HG02763 (cell line): ENCODE data around the gene PSMB5.
A peak's percentile ranks its signal among the peaks of the same experiment; 100 is the strongest.

Experiments
- ATAC-seq: cut with Tn5 transposase; IDR thresholded peaks from one replicate; pipeline ENCODE4 v1.9.1; 2021; ENCODE audit warnings: mild to moderate bottlenecking, moderate library complexity; ENCODE audit not compliant: unreplicated experiment

Gene PSMB5

DNA sequence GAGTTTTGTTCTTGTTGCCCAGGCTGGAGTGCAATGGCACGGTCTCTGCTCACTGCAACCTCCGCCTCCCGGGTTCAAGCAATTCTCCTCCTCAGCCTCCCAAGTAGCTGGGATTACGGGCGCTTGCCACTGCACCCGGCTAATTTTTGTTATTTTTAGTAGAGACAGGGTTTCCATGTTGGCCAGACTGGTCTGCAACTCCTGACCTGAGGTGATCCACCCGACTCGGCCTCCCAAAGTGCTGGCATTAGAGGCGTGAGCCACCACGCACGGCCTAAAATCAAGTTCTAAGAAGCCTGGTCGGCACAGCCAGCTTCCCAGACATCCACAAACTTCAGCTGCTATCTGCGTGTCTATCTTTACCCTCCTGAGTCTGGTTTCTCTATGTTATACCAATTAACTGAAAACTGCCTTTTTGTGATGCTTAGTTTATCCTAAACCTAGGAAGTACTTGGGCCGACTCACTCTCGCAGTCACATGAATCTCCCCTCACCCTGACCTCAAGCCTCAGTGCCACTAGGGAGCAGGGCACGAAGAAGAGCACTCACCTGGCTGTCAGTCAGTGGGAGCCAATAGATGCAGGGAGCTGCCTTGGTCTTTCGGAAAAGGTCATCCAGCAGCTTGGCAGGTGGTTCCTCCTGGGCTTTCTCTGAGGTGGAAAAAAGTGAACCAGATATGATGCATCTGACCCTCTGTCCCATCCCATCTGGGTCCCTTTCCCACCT, 26.0 kb upstream of the PSMB5 start:
- ATAC-seq, result no peak

GRCh38 chr14:23058654-23059504, 24.2 kb upstream of the PSMB5 start:
- ATAC-seq, result no peak

GRCh38 chr14:23057757-23058653, 23.3 kb upstream of the PSMB5 start:
- peak; percentile 64 for ATAC-seq

DNA sequence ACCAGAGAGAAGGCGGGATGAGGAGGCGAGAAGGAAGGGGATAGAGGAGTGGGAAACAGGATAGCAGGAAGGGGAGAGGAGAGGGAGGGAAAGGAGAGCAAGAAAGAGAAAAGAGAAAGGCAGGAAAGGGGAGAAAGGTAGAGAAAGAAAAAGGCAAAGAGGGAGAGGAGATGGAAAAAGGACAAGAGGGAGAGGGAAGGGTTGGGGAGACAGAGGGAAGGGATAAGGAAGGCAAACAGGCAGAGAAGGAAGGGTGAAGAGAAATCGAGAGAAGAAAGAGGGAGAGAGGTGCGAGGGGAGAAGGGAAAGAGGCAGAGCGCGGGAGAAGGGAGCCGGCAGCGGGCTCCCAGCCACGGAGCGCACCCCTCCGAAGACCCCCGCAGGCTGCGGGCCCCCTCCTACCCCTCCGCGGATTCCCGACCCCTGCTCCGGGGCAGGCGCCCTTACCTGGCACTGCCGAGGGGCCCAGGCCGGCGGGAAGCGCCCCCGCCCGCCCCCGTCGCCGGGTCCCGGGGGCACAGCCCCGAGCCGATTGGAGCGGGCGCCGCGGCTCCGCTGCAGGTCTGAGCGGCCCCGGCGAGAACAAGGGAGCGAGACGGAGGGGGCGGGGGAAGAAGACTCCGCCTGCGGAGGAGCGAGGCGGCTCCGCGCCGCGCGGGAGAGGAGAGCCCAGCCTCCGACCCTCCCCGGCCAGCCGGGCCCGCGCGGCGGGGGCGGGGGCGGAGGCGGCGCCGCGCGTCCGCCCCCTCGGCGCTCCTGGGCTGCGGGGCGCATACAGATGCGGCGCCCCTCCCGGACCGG, 22.5 kb upstream of the PSMB5 start, which contains the start of gene CDH24:
TSS of gene CDH24 (minus strand) at position 565 of the 801 bp plus-strand sequence. CDS start 1,787 bp downstream, outside the sequence.
- peak; percentile 44 for ATAC-seq

- ATAC-seq, result no peak
Observed at GRCh38 chr14:23056145-23056955, 21.6 kb upstream of the PSMB5 start.

- ATAC-seq, result no peak
Observed at GRCh38 chr14:23055621-23056144, 21.0 kb upstream of the PSMB5 start.

- no peak for ATAC-seq
Observed at GRCh38 chr14:23055147-23055550, 20.4 kb upstream of the PSMB5 start.

- ATAC-seq, result no peak
Observed at GRCh38 chr14:23054000-23054811, 19.5 kb upstream of the PSMB5 start.

- ATAC-seq, result no peak
Observed at GRCh38 chr14:23053426-23053825, 18.7 kb upstream of the PSMB5 start.

- no peak for ATAC-seq
Observed at GRCh38 chr14:23052671-23053070, 18.0 kb upstream of the PSMB5 start.

DNA sequence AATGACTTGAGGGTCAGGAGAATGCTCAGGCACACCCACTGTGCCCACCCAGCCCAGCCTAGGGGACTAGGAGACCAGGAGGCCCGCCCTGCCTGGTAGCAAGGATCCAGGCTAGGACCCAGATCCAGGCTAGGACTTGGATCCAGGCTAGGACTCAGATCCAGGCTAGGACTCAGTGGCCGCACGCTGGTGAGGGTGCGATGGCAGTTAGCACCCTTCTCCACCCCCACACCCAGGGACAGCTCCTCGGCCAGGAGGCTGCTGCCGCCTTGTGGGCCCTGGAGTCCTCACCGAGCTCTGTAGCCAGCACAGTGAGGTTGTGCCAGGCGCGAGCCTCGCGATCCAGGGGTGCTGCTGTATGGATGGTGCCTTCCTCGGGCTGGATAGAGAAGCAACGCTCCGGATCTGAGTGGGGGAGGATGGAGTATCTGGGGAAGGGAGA, 17.5 kb upstream of the PSMB5 start:
- no peak for ATAC-seq

DNA sequence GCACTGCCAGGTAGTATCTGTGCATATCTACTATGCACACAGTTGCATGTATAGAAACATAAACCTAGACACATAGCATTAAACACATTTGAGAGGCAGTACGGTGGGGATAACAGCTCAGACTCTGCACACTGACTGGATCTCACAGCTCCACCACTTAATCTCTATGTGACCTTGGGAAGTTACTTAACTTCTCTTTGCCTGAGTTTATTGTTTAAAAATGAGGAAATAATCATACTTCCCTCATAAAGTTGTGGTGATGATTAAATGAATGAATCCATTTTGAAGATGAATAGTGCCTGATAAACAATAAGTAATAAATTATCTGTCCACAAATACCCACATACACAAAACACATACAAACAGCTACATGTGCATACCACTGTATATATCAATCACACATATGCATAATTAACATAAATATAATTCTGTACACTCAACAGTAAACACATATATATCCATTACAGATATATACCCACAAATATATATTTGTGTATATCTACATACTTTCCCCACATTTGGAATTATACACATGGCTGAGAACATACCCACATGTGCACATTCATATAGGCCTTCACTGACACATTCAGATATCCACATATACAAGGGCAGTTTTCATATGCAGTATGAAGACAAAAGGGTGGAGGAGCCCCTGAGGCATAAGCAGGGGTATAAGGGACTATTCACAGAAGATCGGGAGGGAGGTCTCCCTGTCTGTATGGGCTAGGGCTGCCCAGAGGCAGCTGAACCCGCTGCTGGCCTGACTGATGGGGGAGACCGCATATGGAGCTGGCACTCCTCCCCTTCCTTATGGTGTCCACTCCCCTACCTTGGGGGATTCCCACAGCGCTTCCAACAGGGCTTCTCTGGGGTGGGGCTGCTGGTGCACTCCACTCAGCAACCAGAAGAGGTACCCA, 16.7 kb upstream of the PSMB5 start:
- no peak for ATAC-seq

GRCh38 chr14:23049011-23049410, 14.3 kb upstream of the PSMB5 start:
- ATAC-seq, result no peak

DNA sequence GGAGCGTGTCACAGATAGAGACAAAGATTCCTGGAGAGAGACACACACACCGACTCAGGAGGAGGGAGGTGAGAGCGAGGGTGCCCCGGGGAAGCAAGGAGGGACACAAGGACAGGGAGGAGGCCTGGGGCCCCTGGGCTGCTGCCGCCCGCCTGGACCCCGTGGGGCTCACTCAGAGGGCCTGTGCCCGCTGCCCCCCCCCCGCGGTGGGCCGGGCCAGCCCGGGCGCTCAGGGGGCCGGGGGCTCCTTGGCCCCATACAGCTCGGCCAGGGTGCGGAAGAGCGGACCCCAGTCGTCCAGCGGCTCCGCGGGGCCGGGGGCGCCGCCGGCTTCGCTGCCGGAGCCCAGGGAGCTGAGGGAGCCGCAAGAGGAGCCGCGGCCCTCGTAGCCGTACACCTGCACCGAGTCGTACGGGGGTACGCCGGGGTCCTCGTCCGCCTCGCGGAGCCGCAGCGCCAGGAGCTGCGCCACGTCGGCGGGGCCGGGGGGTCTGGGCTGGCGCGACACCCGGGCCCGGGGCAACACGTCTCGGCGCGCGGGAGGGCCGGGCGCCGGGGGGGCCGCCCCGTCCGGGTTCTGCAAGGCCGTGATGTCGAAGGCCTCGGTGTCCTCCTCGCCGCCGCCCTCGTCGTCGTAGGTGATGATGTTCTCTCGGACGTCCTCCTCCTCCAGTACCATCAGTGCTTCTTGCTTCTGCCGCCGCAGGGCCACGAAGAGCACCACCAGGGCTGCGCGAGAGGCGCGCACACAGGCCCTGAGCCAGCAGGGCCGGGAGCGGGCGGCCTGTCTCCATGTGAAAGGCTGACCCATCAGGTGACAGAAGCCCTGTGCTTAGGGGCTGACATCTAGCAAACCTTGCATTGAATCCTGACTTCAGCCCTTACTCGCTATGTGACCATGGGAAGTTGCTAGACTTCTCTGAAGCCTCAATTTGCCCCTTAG, 13.3 kb upstream of the PSMB5 start:
- ATAC-seq, result no peak

DNA sequence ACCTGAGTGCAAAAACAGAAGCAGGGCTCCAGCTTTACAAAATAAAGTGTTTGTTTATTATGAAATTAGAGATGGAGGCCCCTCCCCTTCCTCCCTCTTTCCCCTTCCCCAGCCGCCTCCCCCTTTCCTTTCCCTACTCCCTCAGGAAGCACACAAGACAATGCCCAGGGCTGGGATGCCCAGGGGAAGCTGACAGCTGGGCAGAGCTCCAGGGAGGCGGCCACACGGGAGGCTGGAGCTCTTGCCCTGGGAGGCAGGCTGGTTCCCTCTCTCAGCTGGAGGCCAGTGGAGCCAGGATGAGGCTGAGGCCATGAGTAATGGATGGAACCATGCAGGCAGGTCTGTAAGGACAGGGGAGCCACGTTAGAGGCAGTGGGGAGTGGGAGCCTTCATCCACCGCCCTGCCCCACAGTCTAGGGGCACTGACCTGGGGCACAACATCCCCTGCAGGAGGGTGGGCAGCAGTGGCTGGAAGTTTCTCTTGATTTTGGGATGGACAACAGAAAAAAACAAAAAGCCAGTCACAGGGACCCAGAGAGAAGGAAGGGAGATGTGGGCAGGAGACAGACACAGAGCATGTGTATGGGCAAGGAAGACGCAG, 12.4 kb upstream of the PSMB5 start:
- ATAC-seq, result no peak
